Neural cell (in vitro differentiated cells): ENCODE measurements around the gene HOXC5. TPM values are rescaled to one million over a fixed set of nuclear protein-coding genes. Genes with fewer than 3 reads are reported as not detected.
"Not testable (repeated sequence)": the region's sequence is repeated elsewhere in the genome, so short reads cannot be mapped to it uniquely, and the experiment has no call there.

Source experiments
- H2AFZ ChIP-seq: fragments of 200-600, 300-800 bp; sonication (generic), shearing (Covaris generic); 2 replicates; pipeline ENCODE4 v1.6.0; 2014; ENCODE audit warnings: low read depth, mild to moderate bottlenecking, antibody characterized with exemption, low read length, moderate library complexity
- H3F3A ChIP-seq: fragments of 200-600 bp; shearing (Covaris generic); 2 replicates; pipeline ENCODE4 v1.6.1; 2016; ENCODE audit warnings: mild to moderate bottlenecking, moderate library complexity, mixed read lengths, antibody characterized with exemption, low read length; ENCODE audit not compliant: insufficient read depth, poor library complexity, severe bottlenecking
- H3K27ac ChIP-seq: fragments of 200-600, 300-800 bp; sonication (generic), shearing (Covaris generic); 2 replicates; pipeline ENCODE4 v1.5.1; 2014; ENCODE audit warnings: mild to moderate bottlenecking, low read length, moderate library complexity
- H3K27me3 ChIP-seq: fragments of 300-800, 200-600 bp; sonication (generic), shearing (Covaris generic); 2 replicates; pipeline ENCODE4 v1.6.0; 2014; ENCODE audit warnings: mild to moderate bottlenecking, low read depth, low read length, moderate library complexity; ENCODE audit not compliant: insufficient read depth
- H3K36me3 ChIP-seq: fragments of 300-800, 200-600 bp; sonication (generic), shearing (Covaris generic); 2 replicates; pipeline ENCODE4 v1.5.1; 2014; ENCODE audit warnings: mild to moderate bottlenecking, antibody characterized with exemption, low read length, moderate library complexity; ENCODE audit not compliant: insufficient read depth
- H3K4me2 ChIP-seq: fragments of 300-800, 200-600 bp; sonication (generic), shearing (Covaris generic); 2 replicates; pipeline ENCODE4 v1.6.0; 2014; ENCODE audit warnings: mild to moderate bottlenecking, low read length
- H3K4me3 ChIP-seq: fragments of 300-800, 200-600 bp; sonication (generic), shearing (Covaris generic); 2 replicates; pipeline ENCODE4 v1.5.1; 2014; ENCODE audit warnings: mild to moderate bottlenecking, low read length, moderate library complexity
- H3K79me2 ChIP-seq: fragments of 200-600 bp; shearing (Covaris generic); replicated peaks from 2 replicates; pipeline ENCODE4 v1.6.0; 2014; ENCODE audit warnings: mild to moderate bottlenecking, low read length, moderate library complexity; ENCODE audit not compliant: insufficient read depth
- H3K9ac ChIP-seq: fragments of 300-800, 200-600 bp; sonication (generic), shearing (Covaris generic); 2 replicates; pipeline ENCODE4 v1.6.1; 2016; ENCODE audit warnings: mild to moderate bottlenecking, low read length, mixed read lengths
- H3K9me2 ChIP-seq: fragments of 200-600 bp; shearing (Covaris generic); 2 replicates; pipeline ENCODE4 v1.6.1; 2016; ENCODE audit warnings: mild to moderate bottlenecking, low read length, mixed read lengths; ENCODE audit not compliant: insufficient read depth
- H3K9me3 ChIP-seq: fragments of 200-600, 300-800 bp; sonication (generic), shearing (Covaris generic); 2 replicates; pipeline ENCODE4 v1.6.1; 2016; ENCODE audit warnings: mild to moderate bottlenecking, mixed run types, low read length, moderate library complexity, mixed read lengths
- H4K20me1 ChIP-seq: fragments of 200-600 bp; shearing (Covaris generic); 2 replicates; pipeline ENCODE4 v1.6.1; 2016; ENCODE audit warnings: mild to moderate bottlenecking, mixed run types; ENCODE audit not compliant: insufficient read depth
- CTCF ChIP-seq: fragments of 450-650 bp; IDR thresholded peaks from 2 replicates; pipeline ENCODE4 v1.5.1; 2014; ENCODE audit warnings: antibody characterized with exemption, mild to moderate bottlenecking, moderate library complexity; ENCODE audit not compliant: poor library complexity, severe bottlenecking
- EP300 ChIP-seq: fragments of 450-650 bp; conservative IDR thresholded peaks from 2 replicates; pipeline ENCODE4 v1.6.1; 2014; ENCODE audit warnings: antibody characterized with exemption, mild to moderate bottlenecking, moderate library complexity; ENCODE audit not compliant: poor library complexity, severe bottlenecking
- EZH2 ChIP-seq: fragments of 200-600, 300-800 bp; shearing (Covaris generic), sonication (generic); IDR thresholded peaks from 2 replicates; pipeline ENCODE4 v1.6.1; 2014; ENCODE audit warnings: antibody characterized with exemption, low read length, borderline replicate concordance, mild to moderate bottlenecking; ENCODE audit not compliant: insufficient read depth, poor library complexity, severe bottlenecking
- MXI1 ChIP-seq: fragments of 450-650 bp; conservative IDR thresholded peaks from 2 replicates; pipeline ENCODE4 v1.6.1; 2014; ENCODE audit warnings: antibody characterized with exemption, mild to moderate bottlenecking; ENCODE audit not compliant: poor library complexity, severe bottlenecking
- POLR2AphosphoS5 ChIP-seq: IDR thresholded peaks from 2 replicates; pipeline ENCODE4 v1.6.1; 2012
- RAD21 ChIP-seq: fragments of 450-650 bp; conservative IDR thresholded peaks from 2 replicates; pipeline ENCODE4 v1.6.1; 2014; ENCODE audit warnings: antibody characterized with exemption, mild to moderate bottlenecking, moderate library complexity
- SMC3 ChIP-seq: fragments of 450-650 bp; conservative IDR thresholded peaks from 2 replicates; pipeline ENCODE4 v1.6.1; 2014; ENCODE audit warnings: antibody characterized with exemption, mild to moderate bottlenecking, moderate library complexity; ENCODE audit not compliant: poor library complexity
- TAF1 ChIP-seq: IDR thresholded peaks from 2 replicates; pipeline ENCODE4 v1.6.1; 2012; ENCODE audit warnings: low read depth
- polyA plus RNA-seq: library from polyadenylated mRNA; depleted of rRNA; stranded (reverse); fragments of >200 nt; gene quantifications from 2 replicates; pipeline ENCODE4 v1.2.3, GENCODE V29; 2014
- TF ChIP-seq, protein P1 (sequence below): IDR thresholded peaks from 2 replicates; pipeline ENCODE4 v1.6.1; 2012; ENCODE audit warnings: borderline replicate concordance

HOXC5 gene
- polyA plus RNA-seq, 1 donor from 2014 or later = not detected

DNA sequence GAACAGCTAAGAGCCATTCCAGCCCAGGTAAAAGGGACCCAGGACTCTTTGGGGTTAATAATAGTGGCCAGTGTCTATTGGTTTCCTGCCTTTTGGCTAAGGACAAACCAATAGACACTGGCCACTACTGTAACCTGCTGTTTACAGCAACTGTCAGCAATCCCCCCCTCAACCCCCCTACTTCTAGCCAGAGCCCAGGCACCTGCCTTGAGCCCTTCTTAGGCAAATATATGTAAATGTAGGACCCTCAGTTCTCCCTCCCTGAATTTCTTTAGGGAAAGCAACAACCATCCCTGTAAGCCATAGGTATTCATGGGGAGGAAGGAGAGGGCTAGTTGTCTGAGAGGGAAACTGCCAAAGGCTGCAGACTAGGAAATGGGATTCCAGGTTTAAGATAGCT lies 43.1 kb downstream of the HOXC5 start:
- TF ChIP-seq EZH2 (no peak), SMC3 (no peak), POLR2AphosphoS5 (no peak), TAF1 (no peak), CTCF (no peak), EP300 (no peak), MXI1 (no peak), RAD21 (no peak)
- TF ChIP-seq, protein P1, sequence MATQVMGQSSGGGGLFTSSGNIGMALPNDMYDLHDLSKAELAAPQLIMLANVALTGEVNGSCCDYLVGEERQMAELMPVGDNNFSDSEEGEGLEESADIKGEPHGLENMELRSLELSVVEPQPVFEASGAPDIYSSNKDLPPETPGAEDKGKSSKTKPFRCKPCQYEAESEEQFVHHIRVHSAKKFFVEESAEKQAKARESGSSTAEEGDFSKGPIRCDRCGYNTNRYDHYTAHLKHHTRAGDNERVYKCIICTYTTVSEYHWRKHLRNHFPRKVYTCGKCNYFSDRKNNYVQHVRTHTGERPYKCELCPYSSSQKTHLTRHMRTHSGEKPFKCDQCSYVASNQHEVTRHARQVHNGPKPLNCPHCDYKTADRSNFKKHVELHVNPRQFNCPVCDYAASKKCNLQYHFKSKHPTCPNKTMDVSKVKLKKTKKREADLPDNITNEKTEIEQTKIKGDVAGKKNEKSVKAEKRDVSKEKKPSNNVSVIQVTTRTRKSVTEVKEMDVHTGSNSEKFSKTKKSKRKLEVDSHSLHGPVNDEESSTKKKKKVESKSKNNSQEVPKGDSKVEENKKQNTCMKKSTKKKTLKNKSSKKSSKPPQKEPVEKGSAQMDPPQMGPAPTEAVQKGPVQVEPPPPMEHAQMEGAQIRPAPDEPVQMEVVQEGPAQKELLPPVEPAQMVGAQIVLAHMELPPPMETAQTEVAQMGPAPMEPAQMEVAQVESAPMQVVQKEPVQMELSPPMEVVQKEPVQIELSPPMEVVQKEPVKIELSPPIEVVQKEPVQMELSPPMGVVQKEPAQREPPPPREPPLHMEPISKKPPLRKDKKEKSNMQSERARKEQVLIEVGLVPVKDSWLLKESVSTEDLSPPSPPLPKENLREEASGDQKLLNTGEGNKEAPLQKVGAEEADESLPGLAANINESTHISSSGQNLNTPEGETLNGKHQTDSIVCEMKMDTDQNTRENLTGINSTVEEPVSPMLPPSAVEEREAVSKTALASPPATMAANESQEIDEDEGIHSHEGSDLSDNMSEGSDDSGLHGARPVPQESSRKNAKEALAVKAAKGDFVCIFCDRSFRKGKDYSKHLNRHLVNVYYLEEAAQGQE = no peak
- no peak overlapping the region for H3K4me2 ChIP-seq
- H3K9ac ChIP-seq = no peak overlapping the region
- no peak overlapping the region for H2AFZ ChIP-seq
- H3K9me2 ChIP-seq = no peaks in the 10 kb centered on the region
- no peak overlapping the region for H3K27ac ChIP-seq
- H3K27me3 ChIP-seq = peaks cover 87% of the 10 kb centered on the region
- H3K79me2 ChIP-seq = no peaks in the 10 kb centered on the region
- H3K4me3 ChIP-seq = no peak overlapping the region
- H3F3A ChIP-seq = no peaks in the 10 kb centered on the region
- no peaks in the 10 kb centered on the region for H3K9me3 ChIP-seq
- H4K20me1 ChIP-seq = no peaks in the 10 kb centered on the region
- no peaks in the 10 kb centered on the region for H3K36me3 ChIP-seq

GRCh38 chr12:54077843-54078242 lies 45.0 kb downstream of the HOXC5 start:
- H3K27ac ChIP-seq = not testable (repeated sequence)

GRCh38 chr12:54079115-54079514 lies 46.3 kb downstream of the HOXC5 start:
- H3K79me2 ChIP-seq, H3F3A ChIP-seq, H2AFZ ChIP-seq, H3K36me3 ChIP-seq, H3K9me2 ChIP-seq, H3K4me2 ChIP-seq, H3K9ac ChIP-seq, H3K9me3 ChIP-seq, H3K27ac ChIP-seq, H3K4me3 ChIP-seq, H4K20me1 ChIP-seq: not testable (repeated sequence)
- H3K27me3 ChIP-seq = peaks cover 86% of the 10 kb centered on the region

More at GRCh38 chr12:54077843-54078242, 45.0 kb downstream of the HOXC5 start:
- peaks cover 86% of the 10 kb centered on the region for H3K27me3 ChIP-seq
- H3K9me3 ChIP-seq, H3K4me2 ChIP-seq, H3K36me3 ChIP-seq, H2AFZ ChIP-seq, H3F3A ChIP-seq, H3K9me2 ChIP-seq, H3K79me2 ChIP-seq, H3K4me3 ChIP-seq, H3K9ac ChIP-seq, H4K20me1 ChIP-seq: not testable (repeated sequence)

DNA sequence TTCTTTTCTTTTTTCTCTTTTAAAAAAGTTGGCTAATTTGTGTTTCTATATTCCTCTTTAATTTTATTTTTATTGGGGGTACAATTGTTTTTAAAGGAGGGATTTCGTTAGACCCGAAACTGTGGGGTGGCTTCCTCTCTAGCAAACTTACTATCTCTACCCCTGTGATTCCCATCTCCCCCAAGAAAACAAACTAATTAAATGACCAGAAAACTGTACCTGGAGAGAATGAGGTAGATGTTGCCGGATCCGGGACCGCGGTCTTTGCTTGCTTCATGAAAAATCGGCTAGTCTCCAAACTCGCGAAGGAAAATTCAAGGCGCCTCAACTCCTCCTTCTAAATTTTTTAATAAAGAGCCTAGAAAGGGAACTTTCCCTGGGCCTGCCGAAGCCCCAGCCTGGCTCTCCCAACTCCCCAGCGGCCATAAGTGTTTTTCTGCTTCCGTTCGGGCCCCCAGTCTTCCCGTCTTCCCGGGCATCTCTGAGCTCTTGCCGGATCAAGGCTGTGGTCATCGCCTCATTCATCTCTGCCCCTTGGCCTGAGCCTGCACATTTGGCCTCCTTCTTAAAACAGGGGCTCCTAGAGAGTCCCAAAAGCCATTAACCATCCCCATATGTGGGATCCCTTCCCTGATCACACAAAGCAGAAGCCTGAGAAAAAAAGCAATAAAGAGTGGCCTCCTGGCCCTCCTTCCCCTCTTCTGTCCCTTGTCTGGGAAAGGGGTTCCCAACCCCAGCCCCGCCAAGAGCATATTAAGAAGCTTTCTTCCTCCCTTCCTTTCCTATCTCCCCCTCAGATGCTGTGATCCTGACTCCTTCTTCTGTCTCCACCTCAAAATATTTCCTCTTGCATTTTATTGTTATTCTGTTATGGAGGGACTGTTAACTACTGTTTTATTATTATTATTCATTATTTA lies 47.4 kb downstream of the HOXC5 start:
- H2AFZ ChIP-seq, H3K79me2 ChIP-seq, H3K9me3 ChIP-seq, H3F3A ChIP-seq, H3K9me2 ChIP-seq, H4K20me1 ChIP-seq, H3K9ac ChIP-seq, H3K4me2 ChIP-seq, H3K4me3 ChIP-seq, H3K27ac ChIP-seq, H3K36me3 ChIP-seq: not testable (repeated sequence)
- H3K27me3 ChIP-seq = peaks cover 84% of the 10 kb centered on the region

DNA sequence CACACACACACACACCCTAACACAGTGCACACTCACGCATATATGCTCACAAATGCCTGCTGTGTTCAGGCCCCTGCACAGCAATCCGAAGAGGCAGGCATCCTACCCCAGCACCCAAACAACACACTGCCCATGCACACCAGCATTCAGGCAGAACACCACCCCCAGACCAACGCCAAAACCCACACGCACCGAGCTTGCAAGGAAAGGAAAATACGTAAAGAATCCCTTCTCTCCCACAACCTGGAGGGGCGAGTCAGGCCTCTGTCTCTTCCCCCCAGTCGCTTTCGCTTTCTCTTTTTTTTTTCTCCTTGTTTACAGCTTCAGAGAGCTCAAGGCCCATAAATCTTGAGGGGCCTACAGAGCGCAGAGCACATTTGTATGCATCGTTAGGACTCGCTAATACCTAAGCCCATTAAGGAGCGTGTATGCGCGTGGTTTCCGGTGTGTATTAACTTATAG lies 48.2 kb downstream of the HOXC5 start:
- not testable (repeated sequence) for H3F3A ChIP-seq, H3K36me3 ChIP-seq, H3K4me3 ChIP-seq, H3K79me2 ChIP-seq, H3K9ac ChIP-seq, H3K4me2 ChIP-seq, H3K27ac ChIP-seq, H3K9me3 ChIP-seq, H4K20me1 ChIP-seq, H2AFZ ChIP-seq, H3K9me2 ChIP-seq
- H3K27me3 ChIP-seq = peaks cover 82% of the 10 kb centered on the region
